GM21515 (cell line): ENCODE data around the gene ADGRG3.

Source experiments
- ATAC-seq: cut with Tn5 transposase; IDR thresholded peaks from one replicate; pipeline ENCODE4 v1.9.1; 2021; ENCODE audit not compliant: unreplicated experiment

The ADGRG3 gene, protein sequence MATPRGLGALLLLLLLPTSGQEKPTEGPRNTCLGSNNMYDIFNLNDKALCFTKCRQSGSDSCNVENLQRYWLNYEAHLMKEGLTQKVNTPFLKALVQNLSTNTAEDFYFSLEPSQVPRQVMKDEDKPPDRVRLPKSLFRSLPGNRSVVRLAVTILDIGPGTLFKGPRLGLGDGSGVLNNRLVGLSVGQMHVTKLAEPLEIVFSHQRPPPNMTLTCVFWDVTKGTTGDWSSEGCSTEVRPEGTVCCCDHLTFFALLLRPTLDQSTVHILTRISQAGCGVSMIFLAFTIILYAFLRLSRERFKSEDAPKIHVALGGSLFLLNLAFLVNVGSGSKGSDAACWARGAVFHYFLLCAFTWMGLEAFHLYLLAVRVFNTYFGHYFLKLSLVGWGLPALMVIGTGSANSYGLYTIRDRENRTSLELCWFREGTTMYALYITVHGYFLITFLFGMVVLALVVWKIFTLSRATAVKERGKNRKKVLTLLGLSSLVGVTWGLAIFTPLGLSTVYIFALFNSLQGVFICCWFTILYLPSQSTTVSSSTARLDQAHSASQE

GRCh38 chr16:57668263-57668571 is at the start of gene ADGRG3:
Gene ADGRG3, plus strand, starts transcription at chr16:57668306. Its CDS starts 42 bp downstream, at chr16:57668348.
- ATAC-seq = no peak

GRCh38 chr16:57619133-57619605 is 48.9 kb upstream of the ADGRG3 start:
- ATAC-seq = no peak

DNA sequence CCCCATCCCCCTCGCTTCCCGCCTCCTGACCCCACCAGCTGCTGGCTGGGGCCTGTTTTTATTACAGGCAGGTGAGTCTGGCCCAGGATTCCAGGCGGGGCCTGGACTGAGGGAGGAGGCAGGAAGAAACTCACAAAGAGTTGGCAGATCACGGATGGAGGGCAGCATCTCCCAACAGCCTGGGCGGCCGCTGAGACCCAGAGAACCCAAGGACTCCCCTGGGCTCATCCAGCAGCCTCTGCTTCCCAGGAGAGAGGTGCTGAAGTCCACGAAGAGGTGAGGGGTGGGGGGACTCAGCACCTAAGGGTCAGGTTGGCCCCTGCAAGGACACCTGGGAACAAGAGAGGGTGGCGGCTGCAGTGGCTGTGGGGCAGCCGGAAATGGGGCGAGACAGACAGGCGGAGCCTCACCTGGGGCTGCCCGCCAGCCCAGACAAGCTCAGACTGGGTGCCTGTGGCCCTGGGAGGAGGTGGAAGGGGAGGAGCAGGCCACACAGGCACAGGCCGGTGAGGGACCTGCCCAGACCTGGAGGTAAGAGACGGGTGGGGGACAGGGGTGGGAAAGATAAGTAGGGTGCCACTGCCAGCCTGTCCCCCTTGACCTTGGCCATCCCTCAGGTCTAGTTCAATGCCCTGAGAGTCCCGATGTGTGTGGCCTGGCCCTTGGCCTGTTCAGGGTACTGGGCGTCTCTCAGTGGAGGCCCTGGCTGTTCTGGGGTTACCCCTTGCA is 48.3 kb upstream of the ADGRG3 start:
- no peak for ATAC-seq

DNA sequence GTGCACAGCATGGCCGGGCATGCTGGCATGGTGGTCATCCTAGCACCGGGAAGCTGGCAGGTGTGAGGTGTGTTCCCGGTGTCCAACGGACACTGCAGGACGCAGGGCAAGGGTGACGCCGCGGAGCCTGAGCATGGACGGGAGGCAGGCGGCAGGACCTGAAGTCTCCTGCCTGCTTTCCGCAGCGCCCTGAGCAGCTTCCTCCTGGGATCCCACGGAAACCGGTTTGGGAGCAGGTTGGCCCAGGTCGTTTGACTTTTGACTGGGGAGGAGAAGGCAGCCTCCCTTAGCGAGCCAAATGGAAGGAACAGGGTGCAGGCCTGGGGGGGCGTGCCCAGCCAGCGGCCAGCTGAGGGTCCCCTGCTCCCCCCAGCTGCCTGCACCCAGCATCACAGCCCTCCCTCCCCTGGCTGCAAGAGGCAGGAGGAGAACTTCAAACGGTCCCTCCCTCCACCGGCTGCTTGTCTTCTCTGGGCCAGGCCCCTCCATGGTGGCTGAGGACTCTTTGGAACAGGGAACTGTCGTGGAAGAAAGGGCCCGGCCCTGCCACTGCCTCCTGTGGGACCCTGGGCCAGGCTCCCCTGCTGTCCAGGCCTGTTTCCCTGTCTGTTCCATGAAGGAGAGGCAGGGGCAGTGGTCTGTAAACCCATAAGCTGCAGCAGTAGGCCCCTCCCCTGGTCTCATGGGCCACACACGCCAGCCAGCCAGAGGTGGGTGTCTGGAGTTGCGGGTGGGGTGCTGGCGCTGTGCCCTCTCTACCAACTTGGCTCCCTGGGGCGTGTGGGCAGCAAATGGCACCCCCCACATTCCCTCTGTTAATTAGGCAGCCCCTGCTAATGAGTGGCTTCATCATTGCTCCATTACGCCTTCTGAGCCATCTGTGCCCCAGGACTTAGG is 47.5 kb upstream of the ADGRG3 start:
- ATAC-seq = no peak

GRCh38 chr16:57621521-57622271 is 46.4 kb upstream of the ADGRG3 start:
- ATAC-seq = no peak

DNA sequence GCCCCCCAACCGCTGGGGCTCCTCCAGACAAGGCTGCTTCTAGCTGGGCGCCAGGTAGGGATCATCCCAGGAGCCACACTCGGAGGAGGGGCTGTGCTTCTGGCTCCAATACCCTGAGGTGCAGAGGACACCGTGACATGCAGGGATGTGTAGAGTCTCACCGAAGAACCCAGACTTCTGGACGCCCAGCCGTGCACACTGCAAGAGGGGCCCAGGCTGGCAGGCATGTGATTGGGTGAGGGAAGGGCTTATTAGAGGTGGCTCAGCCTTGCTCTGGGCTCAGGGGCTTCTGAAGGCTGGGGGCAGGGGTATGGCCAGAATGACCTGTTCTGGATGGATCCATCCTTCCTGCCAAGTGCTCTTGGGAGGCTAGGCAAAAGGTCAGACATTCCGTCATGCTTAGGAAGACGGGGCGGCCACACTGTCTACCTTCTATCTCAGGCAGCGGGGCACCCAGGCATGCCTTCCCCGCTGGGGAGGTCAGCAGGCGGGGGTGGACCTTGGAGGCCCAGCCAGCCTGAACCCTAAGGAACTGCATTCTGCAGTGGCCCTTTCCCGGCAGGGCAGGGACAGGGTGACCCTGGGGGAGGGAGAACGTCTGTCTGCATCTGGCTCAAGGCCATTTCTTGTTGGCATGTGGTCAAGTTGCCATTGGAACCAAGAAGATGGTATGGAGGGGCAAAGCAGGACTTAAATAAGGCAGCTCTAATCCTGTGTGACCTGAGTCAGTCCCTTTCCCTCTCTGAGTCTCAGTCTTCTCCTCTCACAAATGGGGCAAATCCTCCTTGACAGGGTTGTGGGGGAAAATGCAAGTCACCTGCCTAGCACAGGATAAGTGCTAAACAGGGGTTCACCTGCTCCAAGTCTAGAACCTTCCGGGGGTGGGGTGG is 45.5 kb upstream of the ADGRG3 start:
- no peak for ATAC-seq

DNA sequence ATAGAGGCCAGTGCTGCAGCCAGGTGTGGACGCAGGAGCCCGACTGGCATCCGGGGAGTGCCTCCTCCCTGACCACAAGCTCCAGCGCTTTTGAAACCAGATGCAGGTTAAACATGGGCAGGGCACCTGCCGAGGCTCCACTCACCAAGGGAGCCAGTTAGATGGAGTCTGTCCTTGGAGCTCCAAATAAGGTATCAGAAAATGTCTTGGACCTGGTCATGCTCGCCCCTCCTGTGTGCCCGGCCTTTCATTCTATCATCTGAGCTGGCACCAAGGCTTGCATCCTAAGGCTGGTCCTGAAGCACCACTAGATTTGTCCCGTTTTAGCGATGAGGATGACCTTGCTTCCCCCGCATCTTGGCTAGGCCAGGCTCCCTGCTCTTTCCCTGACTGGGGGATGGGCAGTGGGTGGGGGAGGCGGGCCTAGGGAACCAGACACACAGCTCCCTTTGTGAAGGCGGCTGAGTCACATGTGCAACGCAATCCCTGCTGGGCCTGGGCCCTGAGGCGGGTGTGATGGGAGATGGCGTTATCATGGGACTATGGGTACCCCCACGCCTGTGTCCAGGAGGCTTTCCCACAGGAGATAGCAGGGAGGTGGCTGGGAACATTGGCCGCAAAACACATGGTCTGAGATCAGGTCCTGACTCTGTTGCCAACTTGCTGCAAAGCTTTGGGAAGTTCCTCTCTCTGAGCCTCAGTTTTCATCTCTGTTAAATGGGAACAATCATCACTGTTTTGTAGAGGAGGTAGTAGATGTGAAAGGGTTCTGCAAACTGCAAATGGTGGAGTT is 44.7 kb upstream of the ADGRG3 start:
- no peak for ATAC-seq

DNA sequence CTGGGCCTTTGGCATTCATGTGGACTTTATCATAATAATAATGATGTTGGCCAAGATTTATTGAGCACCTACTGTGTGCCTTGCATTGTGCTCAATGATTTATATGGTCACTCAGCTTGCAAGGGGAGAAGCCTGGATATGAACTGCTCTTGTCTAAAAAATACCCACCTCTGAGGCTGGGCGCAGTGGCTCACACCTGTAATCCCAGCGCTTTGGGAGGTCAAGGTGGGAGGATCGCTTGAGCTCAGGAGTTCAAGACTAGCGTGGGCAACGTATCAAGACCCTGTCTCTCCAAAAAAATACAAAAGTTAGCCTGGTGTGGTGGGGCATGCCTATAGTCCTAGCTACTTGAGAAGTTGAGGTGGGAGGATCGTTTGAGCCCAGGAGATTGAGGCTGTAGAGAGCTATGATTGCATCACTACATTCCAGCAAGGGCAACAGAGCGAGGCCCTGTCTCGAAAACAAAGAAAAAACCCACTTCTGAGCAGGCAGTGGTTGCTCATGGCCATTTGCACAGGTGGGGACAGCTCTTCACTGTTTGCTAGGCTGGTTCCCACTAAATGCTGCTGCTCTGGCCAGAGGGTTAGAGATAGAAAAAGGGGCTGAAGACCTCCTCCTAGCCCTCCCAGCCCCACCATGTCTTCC is 43.9 kb upstream of the ADGRG3 start:
- no peak for ATAC-seq

DNA sequence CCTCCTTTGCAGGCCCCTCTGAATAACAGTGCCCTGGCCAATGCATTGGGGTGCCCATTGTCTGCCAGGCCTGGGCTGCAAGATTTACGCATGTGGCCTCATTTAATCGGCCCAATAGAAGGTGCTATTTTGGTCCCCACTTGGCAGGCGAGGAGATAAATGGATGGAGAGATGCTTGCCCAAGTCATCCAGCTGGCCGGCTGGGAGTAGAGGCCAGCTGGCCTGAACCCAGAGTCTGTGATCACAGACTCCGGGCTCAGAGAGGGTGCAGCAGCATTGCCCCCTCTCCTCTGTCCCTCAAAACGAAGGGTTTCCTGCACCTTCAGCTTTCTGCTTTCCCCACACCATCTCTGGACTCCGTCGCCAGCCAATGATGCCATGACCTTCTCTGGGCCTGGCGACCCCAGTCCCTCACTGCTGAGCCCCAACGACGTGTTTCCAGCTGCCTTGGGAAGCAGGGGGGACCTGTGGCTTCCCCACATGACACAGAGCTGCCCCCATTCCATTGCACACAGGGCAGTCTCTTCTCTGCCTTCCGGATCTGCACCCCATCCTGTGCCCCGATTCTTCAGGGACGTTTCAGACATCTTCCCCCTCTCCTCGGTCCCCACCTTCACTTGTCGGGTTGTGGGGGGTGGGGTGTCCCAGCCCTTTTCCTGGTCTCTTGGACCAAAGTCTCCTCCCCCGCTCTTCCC is 43.2 kb upstream of the ADGRG3 start:
- ATAC-seq = no peak

GRCh38 chr16:57626420-57627170 is 41.5 kb upstream of the ADGRG3 start:
- no peak for ATAC-seq

- no peak for ATAC-seq
Measured at GRCh38 chr16:57627184-57627871, 40.8 kb upstream of the ADGRG3 start.

DNA sequence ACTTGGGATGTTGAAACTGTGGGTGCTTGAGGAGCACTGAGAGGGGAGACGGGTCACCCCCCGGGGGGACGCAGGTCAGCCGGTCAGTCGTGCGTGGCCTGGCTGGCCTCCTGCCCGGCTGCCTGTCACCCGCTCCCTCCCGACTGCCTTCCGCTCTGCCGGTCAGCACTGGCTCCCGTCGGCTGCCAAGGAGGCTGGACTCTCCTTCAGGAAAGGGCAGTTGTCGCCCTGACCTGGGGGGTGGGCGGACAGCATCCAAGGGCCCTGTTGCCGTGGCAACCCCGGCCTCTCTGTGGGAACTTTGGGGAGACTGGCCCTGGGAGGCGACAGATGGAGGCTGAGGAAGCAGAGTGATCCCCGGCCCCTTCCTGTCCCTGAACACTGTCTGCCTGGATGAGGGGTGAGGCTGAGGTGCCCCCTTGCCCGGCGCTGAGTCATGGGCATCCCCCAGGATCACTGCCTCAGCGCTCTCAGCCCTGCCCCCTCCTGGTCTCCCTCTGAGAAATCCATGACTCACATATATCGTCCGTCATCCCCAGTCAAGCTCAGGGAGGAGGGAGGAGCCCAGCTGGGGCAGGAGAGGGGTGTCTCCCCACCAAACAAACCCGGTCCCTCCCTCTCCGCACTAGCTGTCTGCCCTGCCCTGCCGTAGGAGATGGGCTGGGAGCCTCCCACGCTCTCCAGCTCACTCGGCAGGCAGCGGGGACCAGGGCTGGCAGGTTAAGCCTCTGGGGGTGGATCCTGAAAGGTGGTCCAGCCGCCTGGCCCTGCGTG is 39.9 kb upstream of the ADGRG3 start, which contains the start of gene ADGRG1:
ADGRG1 (plus strand) TSS at position 623 of the 774 bp plus-strand sequence. CDS start 21,658 bp downstream, outside the sequence.
- no peak for ATAC-seq

- ATAC-seq = no peak
Measured at GRCh38 chr16:57628783-57629293, 39.3 kb upstream of the ADGRG3 start.

GRCh38 chr16:57629516-57630406 is 38.3 kb upstream of the ADGRG3 start:
- no peak for ATAC-seq
